ENCODE results near the gene SELE.
A peak's percentile ranks its signal among the peaks of the same experiment; 100 is the strongest.

Gene SELE

GRCh38 chr1:169733924-169734323 is at the start of gene SELE:
Gene SELE (minus strand): TSS chr1:169734079. CDS start chr1:169733612, 467 bp downstream.
- DNase-seq (ENCODE audit: low spot score), result no peak

- no peak for DNase-seq (ENCODE audit: low spot score)
Measured at GRCh38 chr1:169782596-169782995, 48.7 kb upstream of the SELE start.

- DNase-seq (ENCODE audit: low spot score), result no peak
Measured at GRCh38 chr1:169779970-169780369, 46.1 kb upstream of the SELE start.

- no peak for DNase-seq (ENCODE audit: low spot score)
Measured at GRCh38 chr1:169779150-169779549, 45.3 kb upstream of the SELE start.

GRCh38 chr1:169776440-169776839 is 42.6 kb upstream of the SELE start:
- DNase-seq (ENCODE audit: low spot score), result no peak

GRCh38 chr1:169768161-169768560 is 34.3 kb upstream of the SELE start:
- DNase-seq (ENCODE audit: low spot score), result no peak

- DNase-seq (ENCODE audit: low spot score), result no peak
Measured at GRCh38 chr1:169765580-169766331, 31.9 kb upstream of the SELE start.

GRCh38 chr1:169764919-169765318 is 31.0 kb upstream of the SELE start:
- no peak for DNase-seq (ENCODE audit: low spot score)

- DNase-seq (ENCODE audit: low spot score), result no peak
Measured at GRCh38 chr1:169762699-169763098, 28.8 kb upstream of the SELE start.

- no peak for DNase-seq (ENCODE audit: low spot score)
Measured at GRCh38 chr1:169759038-169759437, 25.2 kb upstream of the SELE start.

GRCh38 chr1:169753549-169753948 is 19.7 kb upstream of the SELE start:
- no peak for DNase-seq (ENCODE audit: low spot score)

GRCh38 chr1:169750041-169750440 is 16.2 kb upstream of the SELE start:
- DNase-seq (ENCODE audit: low spot score), result no peak

- DNase-seq (ENCODE audit: low spot score), result no peak
Measured at GRCh38 chr1:169746550-169746949, 12.7 kb upstream of the SELE start.

- DNase-seq (ENCODE audit: low spot score), result no peak
Measured at GRCh38 chr1:169745015-169745861, 11.4 kb upstream of the SELE start.

GRCh38 chr1:169741666-169742394 is 8.0 kb upstream of the SELE start:
- DNase-seq (ENCODE audit: low spot score), result peak; percentile 54

GRCh38 chr1:169739980-169740379 is 6.1 kb upstream of the SELE start:
- DNase-seq (ENCODE audit: low spot score), result no peak

GRCh38 chr1:169731446-169731845 is 2.4 kb downstream of the SELE start:
- DNase-seq (ENCODE audit: low spot score), result no peak

- no peak for DNase-seq (ENCODE audit: low spot score)
Measured at GRCh38 chr1:169729991-169730390, 3.9 kb downstream of the SELE start.

- no peak for DNase-seq (ENCODE audit: low spot score)
Measured at GRCh38 chr1:169727307-169727706, 6.6 kb downstream of the SELE start.

- no peak for DNase-seq (ENCODE audit: low spot score)
Measured at GRCh38 chr1:169726851-169727250, 7.0 kb downstream of the SELE start.

- DNase-seq (ENCODE audit: low spot score), result no peak
Measured at GRCh38 chr1:169725930-169726329, 7.9 kb downstream of the SELE start.

- DNase-seq (ENCODE audit: low spot score), result no peak
Measured at GRCh38 chr1:169724168-169724567, 9.7 kb downstream of the SELE start.

GRCh38 chr1:169723763-169724162 is 10.1 kb downstream of the SELE start:
- DNase-seq (ENCODE audit: low spot score), result no peak
